ENCODE results near the gene CUL9.

DNA sequence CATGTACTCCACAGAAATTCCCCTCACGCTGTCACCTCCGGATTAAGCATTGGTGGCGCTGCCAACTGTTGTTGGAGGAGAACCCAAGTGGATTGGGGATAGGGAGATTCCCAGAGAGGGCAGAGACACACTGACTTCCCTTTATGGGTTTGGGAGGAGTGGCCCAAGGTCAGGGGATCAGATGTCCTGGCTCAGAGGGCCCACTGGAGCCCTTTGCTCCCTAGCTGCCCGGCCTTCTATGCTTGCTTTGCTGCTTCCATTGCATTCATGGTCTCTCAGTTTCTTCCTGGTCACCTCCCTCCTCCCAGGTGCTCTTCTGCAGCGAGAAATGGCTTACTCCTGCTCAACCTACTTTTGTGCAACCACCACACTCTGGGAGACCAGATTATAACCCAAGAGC is 14.3 kb downstream of the CUL9 start:
- no peak for TF ChIP-seq EZH2 (IDR thresholded peaks at IDR 0.05)
- TF ChIP-seq, protein P1, sequence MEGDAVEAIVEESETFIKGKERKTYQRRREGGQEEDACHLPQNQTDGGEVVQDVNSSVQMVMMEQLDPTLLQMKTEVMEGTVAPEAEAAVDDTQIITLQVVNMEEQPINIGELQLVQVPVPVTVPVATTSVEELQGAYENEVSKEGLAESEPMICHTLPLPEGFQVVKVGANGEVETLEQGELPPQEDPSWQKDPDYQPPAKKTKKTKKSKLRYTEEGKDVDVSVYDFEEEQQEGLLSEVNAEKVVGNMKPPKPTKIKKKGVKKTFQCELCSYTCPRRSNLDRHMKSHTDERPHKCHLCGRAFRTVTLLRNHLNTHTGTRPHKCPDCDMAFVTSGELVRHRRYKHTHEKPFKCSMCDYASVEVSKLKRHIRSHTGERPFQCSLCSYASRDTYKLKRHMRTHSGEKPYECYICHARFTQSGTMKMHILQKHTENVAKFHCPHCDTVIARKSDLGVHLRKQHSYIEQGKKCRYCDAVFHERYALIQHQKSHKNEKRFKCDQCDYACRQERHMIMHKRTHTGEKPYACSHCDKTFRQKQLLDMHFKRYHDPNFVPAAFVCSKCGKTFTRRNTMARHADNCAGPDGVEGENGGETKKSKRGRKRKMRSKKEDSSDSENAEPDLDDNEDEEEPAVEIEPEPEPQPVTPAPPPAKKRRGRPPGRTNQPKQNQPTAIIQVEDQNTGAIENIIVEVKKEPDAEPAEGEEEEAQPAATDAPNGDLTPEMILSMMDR (IDR thresholded peaks at IDR 0.05) = no peak

Measured in neural progenitor cell (in vitro differentiated cells).